Activated B cell treated with CpG ODN at 0.5 μM for 24 hours (primary cell): ENCODE data around the gene TPM2. TPM values are rescaled to one million over a fixed set of nuclear protein-coding genes. Genes with fewer than 3 reads are reported as not detected.

ENCODE experiments used
- ATAC-seq: fragments of 200-7000 bp; cut with Tn5 transposase; one replicate; pipeline ENCODE4 v1.10.0; 2021; ENCODE audit warnings: low read depth, mild to moderate bottlenecking, moderate library complexity
- CTCF ChIA-PET: fragments of 350-600 bp; sonication (Branson Sonifier 250); formaldehyde crosslinking; loops from one replicate; lab custom pipeline; 2021; ENCODE audit warnings: antibody characterized with exemption; lab: Charles Lee
- POLR2A ChIA-PET: fragments of 350-600 bp; sonication (Branson Sonifier 250); formaldehyde crosslinking; loops from one replicate; lab custom pipeline; 2021; ENCODE audit warnings: antibody characterized with exemption; lab: Charles Lee
- DNase-seq: peaks from one replicate; pipeline ENCODE4 v3.0.0; 2022
- H3K27ac Mint-ChIP-seq: one replicate; pipeline ENCODE4 v1.8.0; 2020; ENCODE audit warnings: mixed read lengths
- H3K27me3 Mint-ChIP-seq: one replicate; pipeline ENCODE4 v1.8.0; 2021; ENCODE audit warnings: mixed read lengths
- H3K36me3 Mint-ChIP-seq: one replicate; pipeline ENCODE4 v1.8.0; 2021; ENCODE audit warnings: low read depth, mixed read lengths
- H3K4me1 Mint-ChIP-seq: one replicate; pipeline ENCODE4 v1.8.0; 2021; ENCODE audit warnings: mixed read lengths
- H3K4me3 Mint-ChIP-seq: one replicate; pipeline ENCODE4 v1.8.0; 2020; ENCODE audit warnings: mild to moderate bottlenecking, mixed read lengths
- H3K9me3 Mint-ChIP-seq: one replicate; pipeline ENCODE4 v1.8.0; 2020; ENCODE audit warnings: mixed read lengths
- intact Hi-C: fragments of 100-400 bp; cut with micrococcal nuclease; formaldehyde crosslinking; loops from one replicate; pipeline ENCODE4 v1.15.1; 2024
- total RNA-seq: library from RNA; stranded (reverse); gene quantifications from 2 replicates; pipeline ENCODE4 v1.2.3, GENCODE V29; 2022
- TF ChIP-seq, protein P1 (sequence below): fragments of 200-600 bp; IDR thresholded peaks from one replicate; pipeline ENCODE4 v1.8.0; 2022; ENCODE audit warnings: antibody characterized with exemption, mild to moderate bottlenecking

Gene TPM2
- total RNA-seq, 1 donor from 2014 or later: 2.0 TPM

DNA sequence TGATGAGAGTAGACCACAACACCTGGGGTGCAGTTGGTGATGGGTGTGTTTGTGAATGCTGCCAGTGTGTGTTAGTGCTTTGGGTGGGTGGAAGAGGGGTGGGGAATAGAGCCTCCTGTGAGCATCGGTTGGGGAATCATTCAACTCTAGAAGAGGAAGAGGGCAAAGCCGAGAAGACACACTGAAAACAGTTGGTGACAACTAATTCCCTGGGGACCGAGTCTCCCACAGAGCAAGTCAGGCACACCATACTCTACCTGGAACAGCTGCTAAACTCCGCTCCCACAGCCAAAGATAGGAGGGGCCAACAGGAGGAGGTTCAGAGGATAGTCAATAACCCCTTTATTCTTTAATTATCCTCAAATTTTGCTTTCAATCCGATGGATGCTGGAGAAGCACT, 23.2 kb downstream of the TPM2 start:
- ATAC-seq (peak; percentile 38), DNase-seq (no peak)
- TF ChIP-seq, protein P1, sequence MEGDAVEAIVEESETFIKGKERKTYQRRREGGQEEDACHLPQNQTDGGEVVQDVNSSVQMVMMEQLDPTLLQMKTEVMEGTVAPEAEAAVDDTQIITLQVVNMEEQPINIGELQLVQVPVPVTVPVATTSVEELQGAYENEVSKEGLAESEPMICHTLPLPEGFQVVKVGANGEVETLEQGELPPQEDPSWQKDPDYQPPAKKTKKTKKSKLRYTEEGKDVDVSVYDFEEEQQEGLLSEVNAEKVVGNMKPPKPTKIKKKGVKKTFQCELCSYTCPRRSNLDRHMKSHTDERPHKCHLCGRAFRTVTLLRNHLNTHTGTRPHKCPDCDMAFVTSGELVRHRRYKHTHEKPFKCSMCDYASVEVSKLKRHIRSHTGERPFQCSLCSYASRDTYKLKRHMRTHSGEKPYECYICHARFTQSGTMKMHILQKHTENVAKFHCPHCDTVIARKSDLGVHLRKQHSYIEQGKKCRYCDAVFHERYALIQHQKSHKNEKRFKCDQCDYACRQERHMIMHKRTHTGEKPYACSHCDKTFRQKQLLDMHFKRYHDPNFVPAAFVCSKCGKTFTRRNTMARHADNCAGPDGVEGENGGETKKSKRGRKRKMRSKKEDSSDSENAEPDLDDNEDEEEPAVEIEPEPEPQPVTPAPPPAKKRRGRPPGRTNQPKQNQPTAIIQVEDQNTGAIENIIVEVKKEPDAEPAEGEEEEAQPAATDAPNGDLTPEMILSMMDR: no peak
- Mint-ChIP-seq H3K36me3 (peaks cover 4% of the 10 kb centered on the region), H3K4me1 (peaks cover 38% of the 10 kb centered on the region), H3K4me3 (peak overlapping the region; percentile 29), H3K27me3 (no peaks in the 10 kb centered on the region), H3K27ac (no peak overlapping the region), H3K9me3 (no peaks in the 10 kb centered on the region)
- intact Hi-C loops: no loop called here
- POLR2A ChIA-PET: interaction anchor here (0.5 to 1.2 kb wide), 3 partner anchors 9 to 52 kb away, joined by 3 to 8 read pairs (median 4); partner anchors contain the start of genes CCDC107 and RMRP
- CTCF ChIA-PET: interaction anchor here (3.4 to 12.0 kb wide), 2 partner anchors 29 to 51 kb away, joined by 32 to 127 read pairs; partner anchors contain the start of gene CD72

DNA sequence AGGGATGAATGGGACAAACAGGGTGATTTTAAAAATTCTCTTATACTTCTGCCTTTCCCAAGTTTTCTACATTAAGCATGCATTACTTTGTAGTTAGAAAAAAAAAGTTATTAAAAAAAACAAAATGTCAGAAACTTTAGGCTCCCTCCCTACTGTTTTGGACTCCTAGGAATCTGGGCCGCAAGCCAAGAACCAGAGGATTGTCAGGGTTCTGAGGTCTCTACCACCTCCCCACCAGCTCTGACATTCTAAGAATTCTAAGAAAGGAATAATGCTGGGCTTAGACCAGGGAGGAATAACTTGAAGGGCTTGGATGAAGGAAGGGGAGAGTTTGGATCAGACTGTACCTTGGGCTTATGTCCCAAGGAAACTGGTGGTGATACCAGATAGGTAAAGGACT, 23.7 kb downstream of the TPM2 start:
- DNase-seq (no peak), ATAC-seq (no peak)
- Mint-ChIP-seq H3K36me3 (peaks cover 7% of the 10 kb centered on the region), H3K27me3 (no peaks in the 10 kb centered on the region), H3K4me3 (peak overlapping the region; percentile 29), H3K27ac (no peak overlapping the region), H3K9me3 (no peaks in the 10 kb centered on the region), H3K4me1 (peaks cover 41% of the 10 kb centered on the region)
- intact Hi-C loops: no loop called here
- ChIA-PET CTCF (interaction anchor here (0.8 to 12.0 kb wide), 3 partner anchors 29 to 74 kb away, joined by 3 to 127 read pairs (median 32); partner anchors contain the start of gene CD72), POLR2A (interaction anchor here (0.6 to 4.2 kb wide), 7 partner anchors 8 to 52 kb away, joined by 4 to 16 read pairs (median 8); partner anchors contain the start of genes CCDC107, CD72 and RMRP)
- TF ChIP-seq, protein P1: no peak

DNA sequence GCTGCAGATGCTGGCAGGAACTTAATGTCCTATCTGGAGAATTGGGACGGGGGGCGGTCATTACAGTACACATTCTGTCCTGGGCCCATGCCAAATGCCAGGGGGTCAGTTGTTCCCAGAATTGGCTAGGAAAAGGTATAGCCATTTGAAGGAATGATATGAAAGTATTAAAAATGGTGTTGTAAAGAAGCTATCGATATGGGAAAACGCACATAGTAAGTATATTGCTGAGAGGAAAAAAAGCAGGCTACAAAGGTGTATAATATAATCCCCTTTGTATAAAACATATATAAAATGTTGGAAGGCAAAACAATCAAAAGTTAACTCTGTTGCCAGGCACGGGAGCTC, 24.3 kb downstream of the TPM2 start:
- H3K4me1 Mint-ChIP-seq: peaks cover 47% of the 10 kb centered on the region
- H3K27ac Mint-ChIP-seq: no peak overlapping the region

DNA sequence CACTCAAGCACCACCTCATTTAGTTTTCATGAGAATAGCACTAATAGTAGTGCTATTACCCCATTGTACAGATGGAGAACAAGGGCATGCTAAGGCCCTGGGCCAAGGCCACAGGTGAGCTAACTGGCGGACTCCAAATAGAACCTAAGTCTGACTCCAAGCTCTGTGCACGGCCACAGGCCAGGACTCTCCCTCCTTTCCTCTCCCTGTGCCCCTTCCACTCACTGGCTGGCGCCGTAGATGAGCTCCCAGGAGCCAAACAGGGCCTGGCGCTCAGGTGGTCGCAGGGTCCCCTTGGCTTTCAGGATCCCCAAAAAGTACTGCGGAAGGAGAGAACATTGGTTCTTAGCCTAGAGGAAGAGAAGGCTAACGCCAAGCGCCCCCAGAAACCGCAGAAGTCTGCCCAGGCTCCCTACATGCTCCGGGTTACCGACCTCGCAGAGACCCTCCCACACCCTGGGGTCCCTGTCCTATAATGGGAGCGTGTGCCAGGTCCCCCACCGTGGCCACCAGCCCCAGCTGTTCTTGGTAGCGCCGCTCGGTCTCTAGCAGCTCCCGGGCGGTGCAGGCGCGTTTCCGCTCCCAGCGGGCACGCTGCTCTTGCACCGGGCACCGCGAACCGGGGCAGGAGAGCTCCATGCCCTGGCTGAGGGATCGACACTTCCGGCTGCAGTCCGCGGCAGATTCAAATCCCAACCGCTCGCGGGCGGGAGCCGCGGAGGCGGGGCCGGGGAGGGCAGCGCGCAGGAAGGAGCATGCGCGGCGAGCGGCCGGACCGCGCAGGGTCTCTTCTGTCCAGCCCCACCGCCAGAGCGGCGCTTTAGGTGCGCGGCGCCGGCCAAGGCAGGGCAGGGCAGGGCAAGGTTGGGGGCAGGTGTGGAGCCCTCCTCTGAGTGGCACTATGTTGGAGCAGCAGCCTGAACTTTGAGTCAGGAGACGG, 24.9 kb downstream of the TPM2 start, which contains the start of gene ARHGEF39:
TSS of gene ARHGEF39 (minus strand) at position 665 of the 940 bp plus-strand sequence. CDS start at position 639, 26 bp downstream.
- POLR2A ChIA-PET: interaction anchor here (1.0 to 4.2 kb wide), 12 partner anchors 8 to 67 kb away, joined by 3 to 16 read pairs (median 6); partner anchors contain the start of genes CD72, CREB3, TESK1 and TLN1
- no peaks in the 10 kb centered on the region for H3K27me3 Mint-ChIP-seq
- H3K4me3 Mint-ChIP-seq: peak within 1 kb of the TSS; percentile 83
- peaks cover 19% of the 10 kb centered on the region for H3K36me3 Mint-ChIP-seq
- ATAC-seq: peak; percentile 71
- CTCF ChIA-PET: interaction anchor here (1.2 to 12.0 kb wide), 3 partner anchors 25 to 50 kb away, joined by 3 to 127 read pairs (median 32); partner anchors contain the start of gene CD72
- intact Hi-C loops: loop anchor here (1.0 kb wide), 2 partner anchors 8 to 26 kb away; no protein-coding TSS in a partner anchor
- TF ChIP-seq, protein P1: no peak
- peak; percentile 60 for DNase-seq
- peaks cover 54% of the 10 kb centered on the region for H3K4me1 Mint-ChIP-seq
- no peaks in the 10 kb centered on the region for H3K9me3 Mint-ChIP-seq
- H3K27ac Mint-ChIP-seq: peak within 1 kb of the TSS; percentile 25

More for the DNA sequence above, 24.3 kb downstream of the TPM2 start:
- ATAC-seq (no peak), DNase-seq (no peak)
- H3K27me3 Mint-ChIP-seq: no peaks in the 10 kb centered on the region
- peaks cover 13% of the 10 kb centered on the region for H3K36me3 Mint-ChIP-seq
- intact Hi-C loops: loop anchor here (1.0 kb wide), 2 partner anchors 8 to 25 kb away; no protein-coding TSS in a partner anchor
- POLR2A ChIA-PET: interaction anchor here (1.1 to 4.2 kb wide), 8 partner anchors 9 to 66 kb away, joined by 4 to 16 read pairs (median 8); partner anchors contain the start of genes CD72, CREB3 and TLN1
- CTCF ChIA-PET: interaction anchor here (0.8 to 12.0 kb wide), 4 partner anchors 25 to 75 kb away, joined by 3 to 127 read pairs (median 18); partner anchors contain the start of gene CD72
- H3K4me3 Mint-ChIP-seq: peak overlapping the region; percentile 83
- H3K9me3 Mint-ChIP-seq: no peaks in the 10 kb centered on the region
- TF ChIP-seq, protein P1: no peak
